Esophagus squamous epithelium (tissue), 5 donors: Measurements from ENCODE around the gene RNF8. TPM values are rescaled to one million over a fixed set of nuclear protein-coding genes. Genes with fewer than 3 reads are reported as not detected.

Experiments
- DNase-seq: peaks from one replicate; lab custom pipeline; 2025; lab: John Stamatoyannopoulos, UW
- H3K27ac ChIP-seq, 4 donors: fragments of 200-600 bp; sonication (generic); one replicate each; pipeline ENCODE4 v1.5.1; 2016 to 2019; ENCODE audit warnings: mild to moderate bottlenecking in 1 of 4
- H3K27me3 ChIP-seq, 4 donors: fragments of 200-600 bp; sonication (generic); 1 replicate in 3 of 4; 2 replicates in 1 of 4; pipeline versions ENCODE4 v1.5.1 to v1.6.0; 2017 to 2021; ENCODE audit warnings: antibody characterized with exemption in 1 of 4
- H3K36me3 ChIP-seq, 3 donors: fragments of 200-600 bp; sonication (generic); one replicate each; pipeline ENCODE4 v1.5.1; 2016 to 2019
- H3K4me1 ChIP-seq, 3 donors: fragments of 200-600 bp; sonication (generic); one replicate each; pipeline ENCODE4 v1.5.1; 2017 to 2019
- H3K4me3 ChIP-seq, 4 donors: fragments of 200-600 bp; sonication (generic); 1 replicate in 3 of 4; 2 replicates in 1 of 4; pipeline ENCODE4 v1.5.1; 2016 to 2019; ENCODE audit warnings: mild to moderate bottlenecking in 2 of 4, moderate library complexity in 1 of 4
- H3K9me3 ChIP-seq, 3 donors: fragments of 200-600 bp; sonication (generic); one replicate each; pipeline ENCODE4 v1.5.1; 2016 to 2019
- CTCF ChIP-seq, 6 experiments: fragments of 450-650 bp in 4 of 6; fragments of 200-600 bp in 2 of 6; sonication (generic) in 2 of 6; IDR thresholded peaks; one replicate each; pipeline ENCODE4 v1.5.1; 2016 to 2019; ENCODE audit warnings: antibody characterized with exemption in 6 of 6, mild to moderate bottlenecking in 4 of 6, moderate library complexity in 4 of 6
- POLR2A ChIP-seq, 4 donors: fragments of 450-650 bp; IDR thresholded peaks; one replicate each; pipeline ENCODE4 v1.6.1; 2017; ENCODE audit warnings: antibody characterized with exemption in 4 of 4, mild to moderate bottlenecking in 4 of 4, moderate library complexity in 3 of 4
- WGBS, 2 donors: methylation state at CpG; one replicate each; pipeline ENCODE4 v1.1.5; 2018; 5-methylcytosine and 5-hydroxymethylcytosine counted together
- intact Hi-C: fragments of 100-400 bp; cut with DNase I; formaldehyde crosslinking; loops from one replicate; pipeline ENCODE4 v1.15.0; 2022
- total RNA-seq, 4 donors: library from RNA; depleted of rRNA; stranded (reverse); fragments of >200 nt; gene quantifications; one replicate each; pipeline ENCODE4 v1.1.0, GENCODE V29; 2016
- donor health status: DM: yes; HTN: yes; CAD: no.

The RNF8 gene
- total RNA-seq, 4 donors from 2014 or later, result 17.2 to 24.0 (median 19.7) TPM

GRCh38 chr6:37317312-37318038 is 36.3 kb upstream of the RNF8 start:
- H3K27me3 ChIP-seq, result no peaks in the 10 kb centered on the region
- H3K4me1 ChIP-seq, result peaks cover 0 to 41% (median 9%) of the 10 kb centered on the region in 3 donors
- intact Hi-C loops, result no loop called here
- H3K36me3 ChIP-seq, result peaks cover 9 to 96% (median 11%) of the 10 kb centered on the region in 3 donors
- H3K4me3 ChIP-seq, result no peak overlapping the region
- TF ChIP-seq CTCF (IDR thresholded peaks at IDR 0.05) (no peak), POLR2A (IDR thresholded peaks at IDR 0.05) (no peak)
- 87 to 89% methylated on average over 5 of the region's 5 CpGs for WGBS, 2 donors
- H3K9me3 ChIP-seq, result no peaks in the 10 kb centered on the region
- peak overlapping the region in 1 of 4 donors; percentile 75 for H3K27ac ChIP-seq
- no peak for DNase-seq

GRCh38 chr6:37319156-37319555 is 34.6 kb upstream of the RNF8 start:
- intact Hi-C loops, result no loop called here
- Histone ChIP-seq H3K36me3 (peaks cover 4 to 87% (median 11%) of the 10 kb centered on the region in 3 donors), H3K4me1 (peaks cover 0 to 58% (median 9%) of the 10 kb centered on the region in 3 donors), H3K27me3 (no peaks in the 10 kb centered on the region), H3K4me3 (no peak overlapping the region), H3K27ac (peak overlapping the region in 3 of 4 donors; percentile 42 to 77 (median 75)), H3K9me3 (no peaks in the 10 kb centered on the region)
- 77 to 88% methylated on average over 3 of the region's 3 CpGs for WGBS, 2 donors
- TF ChIP-seq CTCF (IDR thresholded peaks at IDR 0.05) (no peak), POLR2A (IDR thresholded peaks at IDR 0.05) (no peak)
- no peak for DNase-seq

- no peak for DNase-seq
- H3K4me1 ChIP-seq, result peaks cover 0 to 65% (median 9%) of the 10 kb centered on the region in 3 donors
- H3K27ac ChIP-seq, result peak overlapping the region; percentile 36 to 77 (median 64)
Observed at GRCh38 chr6:37319856-37320480, 33.8 kb upstream of the RNF8 start.

GRCh38 chr6:37320646-37321045 is 33.1 kb upstream of the RNF8 start:
- Histone ChIP-seq H3K36me3 (peaks cover 4 to 72% (median 6%) of the 10 kb centered on the region in 3 donors), H3K9me3 (no peaks in the 10 kb centered on the region), H3K27ac (peak overlapping the region in 3 of 4 donors; percentile 52 to 77 (median 75)), H3K4me3 (no peak overlapping the region), H3K27me3 (no peaks in the 10 kb centered on the region), H3K4me1 (peaks cover 0 to 68% (median 9%) of the 10 kb centered on the region in 3 donors)
- DNase-seq, result no peak
- TF ChIP-seq POLR2A (IDR thresholded peaks at IDR 0.05), result no peak
- TF ChIP-seq CTCF (IDR thresholded peaks at IDR 0.05), result no peak
- intact Hi-C loops, result no loop called here
- 55 to 68% methylated on average over 8 of the region's 8 CpGs for WGBS, 2 donors

More at GRCh38 chr6:37319856-37320480, 33.8 kb upstream of the RNF8 start:
- H3K4me3 ChIP-seq, result no peak overlapping the region
- no peaks in the 10 kb centered on the region for H3K27me3 ChIP-seq
- no peaks in the 10 kb centered on the region for H3K9me3 ChIP-seq
- H3K36me3 ChIP-seq, result peaks cover 4 to 79% (median 11%) of the 10 kb centered on the region in 3 donors
- WGBS, 2 donors, result 69 to 80% methylated on average over 4 of the region's 4 CpGs
- intact Hi-C loops, result no loop called here
- TF ChIP-seq POLR2A (IDR thresholded peaks at IDR 0.05) (no peak), CTCF (IDR thresholded peaks at IDR 0.05) (no peak)

- Histone ChIP-seq H3K4me3 (no peak overlapping the region), H3K36me3 (peaks cover 4 to 68% (median 5%) of the 10 kb centered on the region in 3 donors), H3K27ac (peak overlapping the region in 3 of 4 donors; percentile 52 to 77 (median 75)), H3K4me1 (peaks cover 0 to 70% (median 9%) of the 10 kb centered on the region in 3 donors), H3K27me3 (no peaks in the 10 kb centered on the region), H3K9me3 (no peaks in the 10 kb centered on the region)
- intact Hi-C loops, result no loop called here
- no peak for DNase-seq
- TF ChIP-seq CTCF (IDR thresholded peaks at IDR 0.05) (no peak), POLR2A (IDR thresholded peaks at IDR 0.05) (no peak)
Observed at GRCh38 chr6:37321101-37321500, 32.7 kb upstream of the RNF8 start.
